GM20431 (cell line): ENCODE data around the gene TLR3.

Experiments used
- in situ Hi-C: fragments of 300-500 bp; cut with MseI, MboI; formaldehyde crosslinking; loops from one replicate; pipeline ENCODE4 v1.15.0; 2020; ENCODE audit warnings: low sequenced_read_pairs; ENCODE audit not compliant: unreplicated experiment

Gene TLR3

GRCh38 chr4:186102931-186103330 is 34.0 kb downstream of the TLR3 start:
- in situ Hi-C loops = no loop called here

GRCh38 chr4:186104114-186104889 is 35.3 kb downstream of the TLR3 start, which contains the start of gene FAM149A:
Gene FAM149A, plus strand, starts transcription at chr4:186104704.
- in situ Hi-C loops = no loop called here

DNA sequence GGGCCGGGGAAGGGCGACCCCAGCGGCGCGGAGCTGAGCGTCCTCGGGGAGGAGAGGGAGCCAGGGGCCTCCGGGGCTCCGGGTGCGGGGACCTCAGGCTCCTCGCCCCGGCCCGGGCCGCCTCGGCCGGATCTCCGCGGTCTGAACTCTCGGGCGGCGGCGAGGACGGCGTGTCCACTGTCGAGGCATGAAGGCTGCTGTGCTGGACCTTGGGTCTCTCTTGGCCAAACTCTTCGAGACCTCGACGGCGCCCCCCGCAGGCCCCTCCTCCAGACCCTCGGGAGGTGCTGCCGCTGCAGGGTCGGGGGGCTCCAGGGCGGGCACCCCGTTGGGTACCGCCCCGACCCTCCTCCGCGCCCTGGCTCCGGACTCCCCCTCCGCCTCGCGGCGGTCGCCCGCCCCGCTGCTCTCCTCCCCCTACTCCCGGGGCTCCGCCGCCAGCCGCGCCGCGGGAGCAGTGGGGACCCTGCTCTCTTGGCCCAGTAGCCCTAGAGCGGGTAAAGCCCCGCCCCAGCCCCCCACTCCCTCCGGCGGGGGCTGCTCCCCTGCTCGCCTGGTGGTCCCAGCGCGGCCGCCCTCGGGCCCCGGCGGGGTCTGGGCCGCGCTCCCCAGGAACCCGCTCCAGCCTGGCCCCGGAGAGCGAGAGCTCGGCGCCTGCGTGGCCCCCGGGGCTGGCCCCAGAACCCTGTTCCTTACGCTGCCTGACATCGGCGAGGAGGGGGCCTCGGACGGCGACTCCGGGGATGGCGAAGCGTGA is 36.1 kb downstream of the TLR3 start:
- in situ Hi-C loops = no loop called here

- in situ Hi-C loops = no loop called here
Observed at GRCh38 chr4:186105647-186106321, 36.8 kb downstream of the TLR3 start.

GRCh38 chr4:186107947-186108346 is 39.0 kb downstream of the TLR3 start:
- in situ Hi-C loops = no loop called here

DNA sequence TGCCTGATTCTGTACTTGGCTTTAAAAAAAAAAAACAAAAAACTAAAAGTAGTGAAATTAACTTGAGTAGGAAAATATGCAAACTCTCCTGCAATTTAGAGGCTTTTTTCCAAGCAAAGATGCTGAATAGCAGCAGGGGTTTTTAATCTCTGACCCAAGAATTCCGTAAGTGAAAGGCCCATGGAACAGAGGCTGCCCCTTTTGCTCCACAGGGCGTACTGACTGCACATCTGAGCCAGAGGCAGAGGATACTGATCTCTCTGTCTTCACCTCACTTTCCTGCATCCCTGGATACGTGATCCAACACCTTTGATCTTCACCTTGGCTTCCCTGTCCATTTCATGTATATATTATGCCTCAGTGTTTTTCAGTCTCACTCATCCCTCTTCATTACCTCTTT is 39.4 kb downstream of the TLR3 start:
- in situ Hi-C loops = no loop called here

DNA sequence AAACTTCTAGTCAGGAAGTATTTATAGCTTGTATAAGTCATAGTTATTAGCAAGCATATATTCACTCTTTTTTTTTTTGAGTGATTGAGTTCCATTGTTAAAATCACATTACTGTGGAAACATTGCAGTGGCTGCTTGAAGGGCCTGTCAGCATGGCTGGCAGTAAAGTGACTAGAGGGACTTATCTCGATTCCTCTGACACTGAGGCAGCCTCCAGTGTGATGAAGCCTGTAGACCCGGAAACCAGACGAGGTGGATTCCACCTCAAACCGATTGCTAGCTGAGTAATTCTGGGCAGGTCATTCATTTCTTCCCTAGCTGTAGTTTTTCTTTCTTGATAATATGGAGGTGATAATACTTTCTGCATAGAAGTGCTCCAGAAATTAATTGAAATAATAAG is 40.3 kb downstream of the TLR3 start:
- in situ Hi-C loops = no loop called here

- in situ Hi-C loops = no loop called here
Observed at GRCh38 chr4:186116697-186117096, 47.7 kb downstream of the TLR3 start.

GRCh38 chr4:186118582-186118981 is 49.6 kb downstream of the TLR3 start:
- in situ Hi-C loops = no loop called here

GRCh38 chr4:186121057-186121456 is 52.1 kb downstream of the TLR3 start:
- in situ Hi-C loops = no loop called here

DNA sequence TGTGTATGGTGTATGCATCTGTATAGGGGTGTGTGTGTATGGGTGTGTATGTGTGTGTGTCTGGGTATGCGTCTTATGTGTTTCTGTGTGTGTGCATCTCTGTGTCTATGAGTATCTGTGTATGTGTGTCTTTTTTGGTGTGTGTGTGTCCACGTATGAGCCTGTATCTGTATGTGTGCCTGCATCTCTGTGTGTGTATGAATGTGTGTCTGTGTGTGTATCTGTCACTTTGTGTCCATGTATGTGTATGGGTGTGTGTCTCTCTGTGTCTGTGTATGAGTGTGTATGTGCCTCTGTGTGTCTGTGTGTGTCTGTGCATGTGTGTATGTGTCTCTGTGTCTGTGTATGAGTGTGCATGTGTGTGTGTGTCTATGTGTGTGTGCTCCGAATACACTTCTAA is 59.9 kb downstream of the TLR3 start:
- in situ Hi-C loops = no loop called here

GRCh38 chr4:186131935-186132334 is 63.0 kb downstream of the TLR3 start:
- in situ Hi-C loops = no loop called here

- in situ Hi-C loops = no loop called here
Observed at GRCh38 chr4:186132577-186133242, 63.8 kb downstream of the TLR3 start.

GRCh38 chr4:186134257-186134656 is 65.3 kb downstream of the TLR3 start:
- in situ Hi-C loops = no loop called here

- in situ Hi-C loops = no loop called here
Observed at GRCh38 chr4:186134861-186135260, 65.9 kb downstream of the TLR3 start.

- in situ Hi-C loops = no loop called here
Observed at GRCh38 chr4:186137196-186137794, 68.3 kb downstream of the TLR3 start.
